ENCODE data around the gene USP48. TPM values are rescaled to one million over a fixed set of nuclear protein-coding genes. Genes with fewer than 3 reads are reported as not detected.

USP48 gene
- total and polyA plus RNA-seq, 2 of the 8 experiments (the other 6 are each of a cell fraction or from before 2014, with no cell fraction given): 12.8 to 83.5 TPM

GRCh38 chr1:21734526-21734925 lies 48.4 kb downstream of the USP48 start:
- no peak overlapping the region for H2BK20ac ChIP-seq (ENCODE audit: low read length)
- no peak overlapping the region for H2BK15ac ChIP-seq (ENCODE audit: low read length)
- H3K9ac ChIP-seq (replicated peaks in 1 of 4; ENCODE audit: extremely low read depth in 1 of 4, low read depth in 3 of 4, low read length in 3 of 4): no peak overlapping the region
- no peak overlapping the region for H4K91ac ChIP-seq (replicated peaks; ENCODE audit: insufficient read length, low read length)
- ChIA-PET CTCF (ENCODE audit: partially characterized antibody) (interaction anchor here (0.8 to 0.9 kb wide), 2 partner anchors 81 to 229 kb away, joined by 3 read pairs; no protein-coding TSS in a partner anchor), POLR2A (ENCODE audit: partially characterized antibody) (interaction anchor here (1.0 to 1.2 kb wide), 2 partner anchors 11 to 19 kb away, joined by 3 read pairs; no protein-coding TSS in a partner anchor)
- no peak overlapping the region for H3K14ac ChIP-seq (ENCODE audit: insufficient read length)
- H3K9me3 ChIP-seq (ENCODE audit: insufficient read depth in 2 of 2, low read depth in 1 of 2, low read length in 1 of 2): no peaks in the 10 kb centered on the region
- no peak overlapping the region for H2AK5ac ChIP-seq (ENCODE audit: low read depth, low read length)
- H3K56ac ChIP-seq (replicated peaks; ENCODE audit: insufficient read length, low read depth, low read length): no peak overlapping the region
- no peak for DNase-seq (ENCODE audit: low read depth in 1 of 2, low spot score in 2 of 2)
- no peaks in the 10 kb centered on the region for H3K27me3 ChIP-seq (replicated peaks in 1 of 4; ENCODE audit: control insufficient read depth in 3 of 4, extremely low read depth in 1 of 4, insufficient read depth in 3 of 4, low read length in 3 of 4)
- no peaks in the 10 kb centered on the region; the same call in 1 of the 2 replicates for H3K79me1 ChIP-seq (ENCODE audit: low read depth, low read length)
- H3K4me2 ChIP-seq (ENCODE audit: insufficient read depth in 1 of 2, low read depth in 2 of 2, low read length in 2 of 2): no peak overlapping the region
- no peak overlapping the region for H3K4ac ChIP-seq (replicated peaks; ENCODE audit: insufficient read length, low read depth, low read length)
- H4K20me1 ChIP-seq (replicated peaks in 1 of 2; ENCODE audit: control insufficient read depth in 1 of 2, insufficient read depth in 2 of 2, low read length in 2 of 2): peaks cover 0 to 3% of the 10 kb centered on the region in 2 experiments
- no peak overlapping the region for H4K5ac ChIP-seq (ENCODE audit: insufficient read length, low read depth, low read length)
- no peak overlapping the region for H3K27ac ChIP-seq (ENCODE audit: low read depth, low read length)
- no peak overlapping the region for H2BK5ac ChIP-seq (ENCODE audit: low read depth, low read length)
- H2BK120ac ChIP-seq (replicated peaks; ENCODE audit: low read depth, low read length): no peak overlapping the region
- no peak overlapping the region for H3K4me3 ChIP-seq (ENCODE audit: extremely low read depth in 1 of 4, insufficient read depth in 2 of 4, low read depth in 3 of 4, low read length in 4 of 4)
- H3K4me1 ChIP-seq (replicated peaks in 1 of 4; ENCODE audit: control insufficient read depth in 3 of 4, insufficient read depth in 4 of 4, low read length in 3 of 4): no peaks in the 10 kb centered on the region
- no peak overlapping the region for H3K23ac ChIP-seq (ENCODE audit: insufficient read length)
- no peak overlapping the region for H3K18ac ChIP-seq (ENCODE audit: extremely low read depth, low read length)
- peaks cover 0 to 44% (median 19%) of the 10 kb centered on the region in 4 experiments; a peak in 5 of 8 replicates for H3K36me3 ChIP-seq (ENCODE audit: control insufficient read depth in 2 of 4, insufficient read depth in 4 of 4, low read length in 3 of 4)
- H2BK12ac ChIP-seq (ENCODE audit: low read depth, low read length): no peak overlapping the region
- H3K23me2 ChIP-seq (ENCODE audit: low read depth, low read length): no peaks in the 10 kb centered on the region
- no peak overlapping the region for H4K8ac ChIP-seq (ENCODE audit: extremely low read depth, insufficient read depth, low read length)
- H2AFZ ChIP-seq (ENCODE audit: low read length): no peak overlapping the region
- FAIRE-seq: no peak
- no peaks in the 10 kb centered on the region for H3K79me2 ChIP-seq (ENCODE audit: control insufficient read depth in 1 of 2, insufficient read depth in 2 of 2, low read length in 2 of 2)
- TF ChIP-seq TBP (IDR thresholded peaks at IDR 0.05; ENCODE audit: low read depth, low read length) (no peak), RNF2 (IDR thresholded peaks at IDR 0.05; ENCODE audit: borderline replicate concordance, low read depth, low read length, missing control alignments, poor library complexity, severe bottlenecking) (no peak), EP300 (IDR thresholded peaks at IDR 0.05; ENCODE audit: borderline replicate concordance in 1 of 2, low read depth in 2 of 2, low read length in 2 of 2) (no peak), JUND (IDR thresholded peaks at IDR 0.05; ENCODE audit: low read length) (no peak), POLR2A (IDR thresholded peaks at IDR 0.05; ENCODE audit: control extremely low read depth in 1 of 2, low read depth in 2 of 2, low read length in 2 of 2) (no peak), ZNF274 (IDR thresholded peaks at IDR 0.05; ENCODE audit: borderline replicate concordance, extremely low read depth, low read length) (no peak), CBX8 (IDR thresholded peaks at IDR 0.05; ENCODE audit: borderline replicate concordance, low read depth, low read length) (no peak), SUZ12 (IDR thresholded peaks at IDR 0.05; ENCODE audit: low read length) (no peak), SAP30 (IDR thresholded peaks at IDR 0.05; ENCODE audit: insufficient read depth, insufficient replicate concordance, low read length) (no peak), TEAD4 (IDR thresholded peaks at IDR 0.05; ENCODE audit: low read depth, low read length) (no peak), CHD2 (IDR thresholded peaks at IDR 0.05; ENCODE audit: low read length) (no peak), BACH1 (IDR thresholded peaks at IDR 0.05; ENCODE audit: low read length) (no peak), RAD21 (IDR thresholded peaks at IDR 0.05 in 1 of 2, conservative IDR thresholded peaks at IDR 0.05 in 1 of 2; ENCODE audit: low read depth in 2 of 2, low read length in 2 of 2) (no peak), NRF1 (IDR thresholded peaks at IDR 0.05; ENCODE audit: low read depth, low read length) (no peak), GTF2F1 (IDR thresholded peaks at IDR 0.05; ENCODE audit: borderline replicate concordance, low read depth, low read length) (no peak)
